HG03139 (cell line): ENCODE results near the gene STK25.

ENCODE experiments used
- ATAC-seq: cut with Tn5 transposase; IDR thresholded peaks from one replicate; pipeline ENCODE4 v1.9.1; 2021; ENCODE audit not compliant: unreplicated experiment

The STK25 gene

DNA sequence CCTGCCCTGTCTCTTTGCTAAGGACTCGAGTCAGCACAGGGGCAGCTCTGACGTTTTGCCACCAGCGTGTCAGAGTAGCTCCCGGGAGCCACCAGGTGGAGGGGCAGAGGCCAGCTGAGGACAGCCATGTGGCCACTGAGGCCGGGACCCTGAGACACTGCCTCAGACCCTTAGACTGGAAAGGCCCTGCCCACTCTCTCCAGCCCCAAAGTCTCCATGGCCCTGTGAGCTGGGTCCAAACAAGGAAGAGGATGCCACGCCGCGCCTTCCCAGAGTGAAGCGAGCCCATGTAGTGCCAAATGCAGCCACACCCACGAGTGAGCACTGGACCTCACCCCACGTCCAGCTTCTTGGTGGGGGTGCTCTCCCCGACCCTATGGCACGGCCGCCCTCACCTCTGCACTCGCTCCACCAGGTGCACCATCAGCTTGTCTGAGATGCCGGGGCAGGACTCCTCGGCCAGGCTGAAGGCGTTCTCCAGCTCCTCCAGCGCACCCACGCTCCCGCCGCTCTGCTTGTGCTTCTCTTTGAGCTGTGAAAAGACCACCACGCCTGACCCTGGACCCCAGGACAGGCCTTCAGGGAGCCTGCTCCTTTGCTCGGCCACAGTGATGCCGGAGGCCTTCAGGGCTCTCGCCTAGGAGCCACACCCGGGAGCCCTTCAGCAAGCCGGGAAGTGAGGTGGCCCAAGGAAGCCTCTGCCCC is 12.2 kb downstream of the STK25 start:
- no peak for ATAC-seq

GRCh38 chr2:241495172-241496002 is 13.0 kb downstream of the STK25 start:
- ATAC-seq = no peak

DNA sequence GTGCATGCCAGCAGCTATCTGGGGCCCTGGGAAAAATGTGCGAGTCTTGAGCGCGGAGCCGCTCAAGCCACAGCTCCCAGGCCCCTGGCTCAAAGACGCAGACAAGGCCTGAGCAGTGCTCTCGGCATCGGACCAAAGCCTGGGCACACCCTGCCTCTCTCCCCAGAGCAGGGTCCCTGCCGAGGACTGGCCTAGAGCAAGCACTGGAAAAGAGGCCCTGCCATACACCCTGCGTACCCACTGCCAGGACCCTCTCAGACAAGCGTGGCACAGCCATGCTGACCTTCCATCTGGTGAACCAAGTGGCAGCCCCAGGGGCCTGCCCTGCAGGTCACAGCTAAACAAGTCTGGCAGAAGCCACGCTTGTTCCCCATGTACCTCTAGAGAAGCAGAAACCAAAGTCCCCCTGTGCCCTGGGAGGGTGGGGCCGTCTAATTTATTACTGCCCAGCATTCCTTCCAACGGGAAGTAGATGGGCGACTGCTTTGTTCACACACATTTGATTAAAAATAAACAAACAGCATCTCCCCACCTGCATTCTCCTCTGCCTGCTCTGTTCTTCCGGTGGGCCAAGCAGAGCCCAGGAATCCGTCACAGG is 14.0 kb downstream of the STK25 start:
- no peak for ATAC-seq

- no peak for ATAC-seq
Measured at GRCh38 chr2:241493092-241493491, 15.3 kb downstream of the STK25 start.

DNA sequence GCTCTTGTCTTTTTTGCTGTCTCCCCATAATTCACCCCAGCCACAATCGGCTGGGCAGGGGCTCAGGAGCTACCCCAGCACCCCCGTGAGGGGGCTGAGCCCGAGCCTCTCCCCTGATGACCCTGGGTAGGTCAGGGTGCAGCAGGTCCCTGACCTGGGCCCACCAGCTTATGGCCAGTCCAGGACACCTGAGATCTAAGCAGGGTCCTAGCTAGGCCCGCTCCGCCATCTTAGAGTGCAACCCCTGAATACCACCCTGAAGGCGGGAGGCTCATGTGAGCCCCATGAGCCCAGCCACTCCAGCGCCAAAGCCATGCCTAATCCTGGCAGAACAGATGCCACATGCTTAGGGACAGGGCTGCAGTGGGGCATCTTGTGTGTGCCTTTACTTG is 16.2 kb downstream of the STK25 start:
- no peak for ATAC-seq

GRCh38 chr2:241491549-241492173 is 16.7 kb downstream of the STK25 start:
- ATAC-seq = no peak

- no peak for ATAC-seq
Measured at GRCh38 chr2:241490825-241491506, 17.4 kb downstream of the STK25 start.

GRCh38 chr2:241489733-241490680 is 18.4 kb downstream of the STK25 start:
- no peak for ATAC-seq

GRCh38 chr2:241489088-241489487 is 19.3 kb downstream of the STK25 start:
- no peak for ATAC-seq

DNA sequence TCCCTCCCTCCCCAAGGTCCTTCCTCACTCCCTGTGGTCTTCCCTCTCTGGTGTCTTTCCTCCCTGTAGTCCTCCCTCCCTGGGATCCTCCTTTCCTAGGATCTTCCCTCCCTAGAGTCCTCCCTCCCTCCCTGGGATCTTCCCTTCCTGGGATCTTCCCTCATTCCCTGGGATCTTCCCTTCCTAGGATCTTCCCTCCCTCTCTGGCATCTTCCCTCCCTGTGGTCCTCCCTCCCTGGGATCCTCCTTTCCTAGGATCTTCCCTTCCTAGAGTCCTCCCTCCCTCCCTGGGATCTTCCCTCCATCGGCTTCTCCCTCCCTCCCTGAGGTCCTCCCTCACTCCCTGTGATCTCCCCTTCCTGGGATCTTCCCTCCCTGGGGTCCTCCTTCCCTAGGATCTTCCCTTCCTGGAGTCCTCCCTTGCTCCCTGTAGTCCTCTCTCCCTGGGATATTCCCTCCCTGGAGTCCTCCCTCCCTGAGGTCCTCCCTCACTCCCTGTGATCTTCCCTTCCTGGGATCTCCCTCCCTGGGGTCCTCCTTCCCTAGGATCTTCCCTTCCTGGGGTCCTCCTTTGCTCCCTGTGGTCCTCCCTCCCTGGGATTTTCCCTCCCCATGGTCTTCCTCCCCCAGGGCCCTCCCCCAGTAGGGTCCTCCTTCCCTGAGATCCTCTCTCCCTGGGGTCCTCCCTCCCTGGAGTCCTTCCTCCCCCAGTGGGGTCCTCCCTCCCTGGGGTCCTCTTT is 23.0 kb downstream of the STK25 start:
- no peak for ATAC-seq

DNA sequence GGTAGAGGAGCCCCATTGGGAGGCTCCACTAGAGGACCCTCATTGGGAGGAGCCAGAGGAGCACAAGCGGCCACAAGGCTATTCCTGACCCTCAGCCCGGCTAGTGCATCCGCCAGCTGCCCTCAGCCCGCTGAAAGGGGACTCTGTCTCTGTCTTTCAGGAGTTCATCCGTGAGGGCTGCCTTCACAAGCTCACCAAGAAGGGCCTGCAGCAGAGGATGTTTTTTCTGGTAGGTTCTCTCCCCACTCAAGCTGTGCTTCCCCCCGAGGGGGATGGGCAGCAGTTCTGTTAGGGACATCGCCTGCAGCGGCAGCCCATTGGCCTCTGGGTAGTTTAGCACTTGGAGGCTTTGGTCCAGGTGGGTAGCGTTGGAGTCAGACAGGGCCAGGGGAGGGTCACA is 25.1 kb downstream of the STK25 start:
- ATAC-seq = no peak

DNA sequence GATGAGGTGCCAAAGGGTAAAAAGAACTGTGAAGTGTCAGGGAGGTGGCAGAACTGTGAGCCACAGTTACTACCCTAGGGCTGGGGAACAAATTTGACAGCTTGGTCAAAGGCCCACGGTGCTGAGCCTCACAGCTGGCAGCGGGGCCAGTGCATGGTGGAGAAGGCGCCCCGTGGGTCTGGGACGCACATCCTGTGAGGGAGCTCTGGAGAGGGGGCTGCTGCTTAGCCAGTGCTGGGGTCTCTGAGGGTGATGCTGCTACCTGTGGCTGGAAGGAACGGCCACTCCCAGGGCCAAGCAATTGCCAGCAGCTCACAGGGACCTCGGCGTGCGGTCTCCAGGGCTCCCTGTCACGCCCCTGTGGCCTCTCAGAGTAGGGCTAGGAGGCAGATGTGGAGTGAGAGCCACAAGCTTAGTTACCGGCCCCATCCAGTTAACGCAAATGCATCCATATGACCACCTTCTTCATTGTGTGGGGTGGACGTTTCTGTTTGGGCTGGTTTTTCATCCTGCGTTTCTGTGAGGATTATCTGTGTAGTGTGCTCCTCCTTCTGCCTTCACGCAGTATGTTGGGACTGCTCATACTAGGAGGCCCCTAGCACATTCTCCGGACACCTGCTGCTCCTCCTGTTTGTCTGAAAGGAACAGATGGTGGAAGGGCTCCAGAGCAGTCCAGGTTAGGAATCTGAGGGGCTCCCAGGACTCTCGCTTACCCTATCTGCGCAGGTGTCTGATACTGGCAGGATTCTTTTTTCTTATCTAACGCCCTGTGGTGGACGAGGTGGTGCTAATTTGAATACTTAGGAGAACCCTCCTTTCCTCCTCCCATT is 26.0 kb downstream of the STK25 start:
- no peak for ATAC-seq

- ATAC-seq = no peak
Measured at GRCh38 chr2:241481687-241482086, 26.7 kb downstream of the STK25 start.

DNA sequence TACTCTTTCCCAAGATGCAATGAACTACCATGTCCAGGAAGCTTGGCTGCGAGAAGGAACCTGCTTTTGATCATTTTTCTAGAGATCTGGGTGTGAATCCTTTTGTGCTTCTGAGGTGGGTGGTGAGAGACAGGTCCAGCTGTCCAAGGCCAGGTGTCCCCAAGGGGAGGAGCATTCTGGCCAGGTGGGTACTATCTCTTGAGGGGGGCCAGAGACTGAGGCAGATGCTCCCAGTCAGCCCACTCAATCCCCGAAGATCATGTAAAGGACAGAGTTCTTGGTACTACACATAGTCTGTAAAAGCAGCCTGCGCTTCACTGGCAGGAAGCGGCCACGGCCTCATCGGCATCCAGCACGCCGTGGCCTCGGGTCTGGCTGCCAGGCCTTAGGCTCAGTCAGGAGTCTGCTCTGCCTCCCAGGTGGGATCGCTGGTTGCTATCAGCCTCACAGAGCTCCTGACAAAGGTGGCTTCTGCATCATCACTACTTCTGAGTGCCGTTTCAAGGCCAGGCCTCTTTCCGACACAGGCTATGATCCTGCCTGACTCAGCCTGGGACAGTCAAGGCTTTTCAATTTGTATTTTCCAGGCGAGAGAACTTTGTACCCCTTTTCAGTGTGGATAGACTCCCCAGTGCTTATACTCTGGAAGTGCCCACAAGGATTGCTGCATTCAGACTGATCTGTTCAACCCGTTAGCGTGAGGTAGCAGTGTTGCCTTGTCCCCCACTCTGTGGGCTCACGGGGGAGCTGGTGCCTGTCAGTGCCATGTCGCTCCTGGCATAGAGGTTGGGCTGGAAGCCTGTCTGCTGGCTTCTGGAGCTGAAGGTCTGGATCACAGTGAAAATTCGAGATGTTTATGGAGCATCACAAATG is 29.1 kb downstream of the STK25 start:
- no peak for ATAC-seq

GRCh38 chr2:241478166-241478565 is 30.2 kb downstream of the STK25 start:
- no peak for ATAC-seq

DNA sequence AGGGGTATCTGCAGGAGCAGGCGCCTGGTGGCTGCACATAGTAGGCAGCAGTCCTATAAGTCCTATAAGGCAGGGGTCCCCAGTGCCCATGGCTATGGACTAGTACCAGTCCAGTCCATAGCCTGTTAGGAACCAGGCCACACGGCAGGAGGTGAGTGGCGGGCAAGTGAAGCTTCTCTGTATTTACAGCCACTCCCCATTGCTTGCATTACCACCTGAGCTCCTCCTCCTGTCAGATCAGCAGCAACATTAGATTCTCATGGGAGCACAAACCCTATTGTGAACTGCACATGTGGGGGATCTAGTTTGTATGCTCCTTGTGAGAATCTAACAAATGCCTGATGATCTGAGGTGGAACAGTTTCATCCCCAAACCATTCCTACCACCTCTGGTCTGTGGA is 33.1 kb downstream of the STK25 start:
- ATAC-seq = no peak

DNA sequence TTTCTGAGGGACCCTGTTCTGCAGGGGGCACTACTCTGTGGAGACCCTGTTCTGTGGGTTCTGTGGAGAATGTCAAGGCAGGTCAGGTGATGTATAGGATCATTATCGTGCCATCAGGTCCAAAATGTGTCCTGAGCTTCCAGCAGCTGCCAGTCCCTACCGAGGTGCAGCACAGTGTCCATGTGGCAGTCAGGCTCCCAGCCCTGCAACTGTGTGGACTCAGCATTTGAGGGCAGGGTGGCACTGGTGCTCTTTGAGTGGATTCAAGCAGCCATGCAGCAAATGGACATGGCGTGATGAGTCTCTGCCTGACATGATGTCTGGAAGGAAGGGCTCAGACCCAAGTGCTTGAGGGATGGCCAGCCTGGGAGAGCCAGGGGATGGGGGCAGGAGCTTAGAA is 35.0 kb downstream of the STK25 start:
- no peak for ATAC-seq
